HG03469 (cell line): Measurements from ENCODE around the gene BCO1.
"Not testable (repeated sequence)": the region's sequence is repeated elsewhere in the genome, so short reads cannot be mapped to it uniquely, and the experiment has no call there.

Source experiments
- ATAC-seq: cut with Tn5 transposase; IDR thresholded peaks from one replicate; pipeline ENCODE4 v1.9.1; 2021; ENCODE audit warnings: mild to moderate bottlenecking, moderate library complexity, moderate number of reproducible peaks; ENCODE audit not compliant: unreplicated experiment

BCO1 gene

GRCh38 chr16:81238296-81239011 is at the start of gene BCO1:
TSS of gene BCO1 (plus strand) at chr16:81238689. CDS start at chr16:81238909, 220 bp downstream.
- no peak for ATAC-seq

GRCh38 chr16:81189100-81189664 is 49.3 kb upstream of the BCO1 start:
- no peak for ATAC-seq

GRCh38 chr16:81190667-81191066 is 47.8 kb upstream of the BCO1 start:
- no peak for ATAC-seq

GRCh38 chr16:81195885-81196534 is 42.5 kb upstream of the BCO1 start:
- ATAC-seq, result no peak

GRCh38 chr16:81198635-81199034 is 39.9 kb upstream of the BCO1 start:
- ATAC-seq, result no peak

- ATAC-seq, result no peak
These were observed 37.2 kb upstream of the BCO1 start for GRCh38 chr16:81201267-81201666.

- ATAC-seq, result no peak
These were observed 33.5 kb upstream of the BCO1 start for GRCh38 chr16:81204798-81205680.

GRCh38 chr16:81207076-81207475 is 31.4 kb upstream of the BCO1 start:
- no peak for ATAC-seq

GRCh38 chr16:81210807-81211206 is 27.7 kb upstream of the BCO1 start:
- no peak for ATAC-seq

- ATAC-seq, result no peak
These were observed 25.5 kb upstream of the BCO1 start for GRCh38 chr16:81212830-81213465.

GRCh38 chr16:81214745-81215166 is 23.7 kb upstream of the BCO1 start:
- ATAC-seq, result no peak

- ATAC-seq, result no peak
These were observed 22.4 kb upstream of the BCO1 start for GRCh38 chr16:81216114-81216513.

- no peak for ATAC-seq
These were observed 21.8 kb upstream of the BCO1 start for GRCh38 chr16:81216706-81217105.

- no peak for ATAC-seq
These were observed 19.3 kb upstream of the BCO1 start for GRCh38 chr16:81219151-81219550.

GRCh38 chr16:81220349-81220748 is 18.1 kb upstream of the BCO1 start:
- no peak for ATAC-seq

- no peak for ATAC-seq
These were observed 16.8 kb upstream of the BCO1 start for GRCh38 chr16:81221731-81222130.

GRCh38 chr16:81224824-81225223 is 13.7 kb upstream of the BCO1 start:
- no peak for ATAC-seq

- not testable (repeated sequence) for ATAC-seq
These were observed 12.8 kb upstream of the BCO1 start for GRCh38 chr16:81225697-81226096.

- no peak for ATAC-seq
These were observed 10.7 kb upstream of the BCO1 start for GRCh38 chr16:81227785-81228184.

- ATAC-seq, result no peak
These were observed 8.7 kb upstream of the BCO1 start for GRCh38 chr16:81229811-81230210.

- ATAC-seq, result no peak
These were observed 7.5 kb upstream of the BCO1 start for GRCh38 chr16:81231014-81231413.
